ENCODE measurements around the gene GRWD1. TPM values are rescaled to one million over a fixed set of nuclear protein-coding genes. Genes with fewer than 3 reads are reported as not detected.

Gene GRWD1
- total and polyA plus RNA-seq, 2 of the 8 experiments (the other 6 are each of a cell fraction or from before 2014, with no cell fraction given) = 36.9 to 61.9 TPM

GRCh38 chr19:48470856-48471255 lies 25.1 kb downstream of the GRWD1 start:
- no peak overlapping the region; a peak in 1 of 4 replicates for H3K4me2 ChIP-seq (ENCODE audit: insufficient read depth in 1 of 2, low read depth in 2 of 2, low read length in 2 of 2)
- no peak overlapping the region for H2AFZ ChIP-seq (ENCODE audit: low read length)
- ChIA-PET CTCF (ENCODE audit: partially characterized antibody) (interaction anchor here (1.0 to 1.5 kb wide), 7 partner anchors 11 to 157 kb away, joined by 3 to 8 read pairs (median 4); partner anchors contain the start of gene KDELR1), POLR2A (ENCODE audit: partially characterized antibody) (interaction anchor here (1.0 to 11.4 kb wide), 12 partner anchors 9 to 144 kb away, joined by 3 to 176 read pairs (median 7); partner anchors contain the start of genes FAM83E, GRWD1, KCNJ14 and KDELR1)
- H2BK20ac ChIP-seq (ENCODE audit: low read length) = no peak overlapping the region
- H3K4me3 ChIP-seq (ENCODE audit: extremely low read depth in 1 of 4, insufficient read depth in 2 of 4, low read depth in 3 of 4, low read length in 4 of 4) = no peak overlapping the region
- H3K27ac ChIP-seq (ENCODE audit: low read depth, low read length) = no peak overlapping the region
- H3K36me3 ChIP-seq (ENCODE audit: control insufficient read depth in 2 of 4, insufficient read depth in 4 of 4, low read length in 3 of 4) = peaks cover 37 to 54% (median 51%) of the 10 kb centered on the region in 4 experiments
- no peak for FAIRE-seq
- no peak overlapping the region for H3K4ac ChIP-seq (replicated peaks; ENCODE audit: insufficient read length, low read depth, low read length)
- H3K79me1 ChIP-seq (ENCODE audit: low read depth, low read length) = peaks cover 4% of the 10 kb centered on the region; the same call in 1 of the 2 replicates
- no peak overlapping the region for H2BK12ac ChIP-seq (ENCODE audit: low read depth, low read length)
- peaks cover 0 to 12% of the 10 kb centered on the region in 2 experiments; a peak in 1 of 4 replicates for H3K79me2 ChIP-seq (ENCODE audit: control insufficient read depth in 1 of 2, insufficient read depth in 2 of 2, low read length in 2 of 2)
- H4K20me1 ChIP-seq (replicated peaks in 1 of 2; ENCODE audit: control insufficient read depth in 1 of 2, insufficient read depth in 2 of 2, low read length in 2 of 2) = peaks cover 16 to 22% of the 10 kb centered on the region in 2 experiments
- no peak overlapping the region for H3K56ac ChIP-seq (replicated peaks; ENCODE audit: insufficient read length, low read depth, low read length)
- no peak overlapping the region for H2BK15ac ChIP-seq (ENCODE audit: low read length)
- DNase-seq (ENCODE audit: low read depth in 1 of 2, low spot score in 2 of 2) = no peak
- H3K23me2 ChIP-seq (ENCODE audit: low read depth, low read length) = no peaks in the 10 kb centered on the region; the same call in 1 of the 2 replicates
- no peak overlapping the region for H3K14ac ChIP-seq (ENCODE audit: insufficient read length)
- WGBS, 2 experiments (ENCODE audit: extremely low coverage in 1 of 2, insufficient coverage in 1 of 2, insufficient read length in 1 of 2, insufficient replicate concordance in 2 of 2, low coverage in 1 of 2, low lambda C conversion rate in 2 of 2, missing lambda C conversion rate in 1 of 2) = 88% methylated on average over 10 of the region's 10 CpGs; no CpG with 5 or more reads in 1 of the 2 experiments
- no peaks in the 10 kb centered on the region for H3K9me3 ChIP-seq (ENCODE audit: insufficient read depth in 2 of 2, low read depth in 1 of 2, low read length in 1 of 2)
- no peak overlapping the region for H2BK5ac ChIP-seq (ENCODE audit: low read depth, low read length)
- no peak overlapping the region; the same call in 1 of the 2 replicates for H4K8ac ChIP-seq (ENCODE audit: extremely low read depth, insufficient read depth, low read length)
- H3K9ac ChIP-seq (replicated peaks in 1 of 4; ENCODE audit: extremely low read depth in 1 of 4, low read depth in 3 of 4, low read length in 3 of 4) = no peak overlapping the region; a peak in 1 of 7 replicates
- no peak overlapping the region for H4K91ac ChIP-seq (replicated peaks; ENCODE audit: insufficient read length, low read length)
- no peaks in the 10 kb centered on the region for H3K27me3 ChIP-seq (replicated peaks in 1 of 4; ENCODE audit: control insufficient read depth in 3 of 4, extremely low read depth in 1 of 4, insufficient read depth in 3 of 4, low read length in 3 of 4)
- no peak overlapping the region for H3K18ac ChIP-seq (ENCODE audit: extremely low read depth, low read length)
- no peak overlapping the region for H4K5ac ChIP-seq (ENCODE audit: insufficient read length, low read depth, low read length)
- no peak overlapping the region for H2BK120ac ChIP-seq (replicated peaks; ENCODE audit: low read depth, low read length)
- H2AK5ac ChIP-seq (ENCODE audit: low read depth, low read length) = no peak overlapping the region
- peaks cover 0 to 9% (median 1%) of the 10 kb centered on the region in 4 experiments; a peak in 3 of 7 replicates for H3K4me1 ChIP-seq (replicated peaks in 1 of 4; ENCODE audit: control insufficient read depth in 3 of 4, insufficient read depth in 4 of 4, low read length in 3 of 4)
- H3K23ac ChIP-seq (ENCODE audit: insufficient read length) = no peak overlapping the region
- TF ChIP-seq CHD2 (IDR thresholded peaks at IDR 0.05; ENCODE audit: low read length) = no peak
- TF ChIP-seq PHF8 (conservative IDR thresholded peaks at IDR 0.05; ENCODE audit: low read depth, low read length) = no peak
- TF ChIP-seq KDM1A (IDR thresholded peaks at IDR 0.05; ENCODE audit: borderline replicate concordance, low read length) = no peak
- no peak for TF ChIP-seq POLR2AphosphoS5 (IDR thresholded peaks at IDR 0.05; ENCODE audit: low read depth, low read length)
- TF ChIP-seq SUZ12 (IDR thresholded peaks at IDR 0.05; ENCODE audit: low read length) = no peak
- TF ChIP-seq SRF (IDR thresholded peaks at IDR 0.05; ENCODE audit: low read depth, low read length) = no peak
- no peak for TF ChIP-seq TCF12 (IDR thresholded peaks at IDR 0.05; ENCODE audit: low read depth, low read length)
- no peak for TF ChIP-seq MAFK (IDR thresholded peaks at IDR 0.05; ENCODE audit: low read depth, low read length)
- no peak for TF ChIP-seq YY1 (IDR thresholded peaks at IDR 0.05; ENCODE audit: low read depth, low read length)
- no peak for TF ChIP-seq CBX8 (IDR thresholded peaks at IDR 0.05; ENCODE audit: borderline replicate concordance, low read depth, low read length)
- TF ChIP-seq RXRA (IDR thresholded peaks at IDR 0.05; ENCODE audit: insufficient read depth, low read depth, low read length) = no peak
- no peak for TF ChIP-seq CEBPB (IDR thresholded peaks at IDR 0.05; ENCODE audit: low read depth, low read length)
- TF ChIP-seq, protein P1, sequence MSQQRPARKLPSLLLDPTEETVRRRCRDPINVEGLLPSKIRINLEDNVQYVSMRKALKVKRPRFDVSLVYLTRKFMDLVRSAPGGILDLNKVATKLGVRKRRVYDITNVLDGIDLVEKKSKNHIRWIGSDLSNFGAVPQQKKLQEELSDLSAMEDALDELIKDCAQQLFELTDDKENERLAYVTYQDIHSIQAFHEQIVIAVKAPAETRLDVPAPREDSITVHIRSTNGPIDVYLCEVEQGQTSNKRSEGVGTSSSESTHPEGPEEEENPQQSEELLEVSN (IDR thresholded peaks at IDR 0.05) = no peak
- TF ChIP-seq GTF2F1 (IDR thresholded peaks at IDR 0.05; ENCODE audit: borderline replicate concordance, low read depth, low read length) = no peak
